Cardiac fibroblast (primary cell): ENCODE data around the gene CRK.

ENCODE experiments used
- DNase-seq, 2 donors: peaks; one replicate each; pipeline versions ENCODE4 v3.0.0 to v3.0.0-alpha.2; 2010; ENCODE audit warnings: low read depth in 2 of 2
- H3K4me3 ChIP-seq, 2 donors: replicated peaks in 1 of 2; 1 replicate in 1 of 2; 2 replicates in 1 of 2; pipeline ENCODE4 v1.5.1; 2011; ENCODE audit warnings: low read depth in 2 of 2, low read length in 2 of 2, mild to moderate bottlenecking in 2 of 2, moderate library complexity in 1 of 2
- TF ChIP-seq, protein P1 (sequence below): IDR thresholded peaks from one replicate; pipeline ENCODE4 v1.5.1; 2011; ENCODE audit warnings: low read depth, mild to moderate bottlenecking, low read length, inconsistent platforms

CRK gene

DNA sequence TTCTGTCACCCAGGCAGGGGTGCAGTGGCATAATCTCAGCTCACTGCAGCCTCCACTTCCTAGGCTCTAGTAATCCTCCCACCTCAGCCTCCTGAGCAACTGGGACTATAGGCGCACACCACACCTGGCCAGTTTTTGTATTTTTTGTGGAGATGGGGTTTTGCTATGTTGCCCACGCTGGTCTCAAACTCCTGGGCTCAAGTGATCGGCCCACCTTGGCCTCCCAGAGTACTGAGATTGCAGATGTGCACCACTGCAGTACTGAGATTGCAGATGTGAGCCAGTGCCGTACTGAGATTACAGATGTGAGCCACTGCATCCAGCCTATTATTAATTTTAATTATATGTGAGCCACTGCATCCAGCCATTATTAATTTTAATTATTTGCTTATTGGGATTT lies 13.8 kb downstream of the CRK start:
- TF ChIP-seq, protein P1, sequence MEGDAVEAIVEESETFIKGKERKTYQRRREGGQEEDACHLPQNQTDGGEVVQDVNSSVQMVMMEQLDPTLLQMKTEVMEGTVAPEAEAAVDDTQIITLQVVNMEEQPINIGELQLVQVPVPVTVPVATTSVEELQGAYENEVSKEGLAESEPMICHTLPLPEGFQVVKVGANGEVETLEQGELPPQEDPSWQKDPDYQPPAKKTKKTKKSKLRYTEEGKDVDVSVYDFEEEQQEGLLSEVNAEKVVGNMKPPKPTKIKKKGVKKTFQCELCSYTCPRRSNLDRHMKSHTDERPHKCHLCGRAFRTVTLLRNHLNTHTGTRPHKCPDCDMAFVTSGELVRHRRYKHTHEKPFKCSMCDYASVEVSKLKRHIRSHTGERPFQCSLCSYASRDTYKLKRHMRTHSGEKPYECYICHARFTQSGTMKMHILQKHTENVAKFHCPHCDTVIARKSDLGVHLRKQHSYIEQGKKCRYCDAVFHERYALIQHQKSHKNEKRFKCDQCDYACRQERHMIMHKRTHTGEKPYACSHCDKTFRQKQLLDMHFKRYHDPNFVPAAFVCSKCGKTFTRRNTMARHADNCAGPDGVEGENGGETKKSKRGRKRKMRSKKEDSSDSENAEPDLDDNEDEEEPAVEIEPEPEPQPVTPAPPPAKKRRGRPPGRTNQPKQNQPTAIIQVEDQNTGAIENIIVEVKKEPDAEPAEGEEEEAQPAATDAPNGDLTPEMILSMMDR = no peak
- no peak for DNase-seq
- no peak overlapping the region for H3K4me3 ChIP-seq

DNA sequence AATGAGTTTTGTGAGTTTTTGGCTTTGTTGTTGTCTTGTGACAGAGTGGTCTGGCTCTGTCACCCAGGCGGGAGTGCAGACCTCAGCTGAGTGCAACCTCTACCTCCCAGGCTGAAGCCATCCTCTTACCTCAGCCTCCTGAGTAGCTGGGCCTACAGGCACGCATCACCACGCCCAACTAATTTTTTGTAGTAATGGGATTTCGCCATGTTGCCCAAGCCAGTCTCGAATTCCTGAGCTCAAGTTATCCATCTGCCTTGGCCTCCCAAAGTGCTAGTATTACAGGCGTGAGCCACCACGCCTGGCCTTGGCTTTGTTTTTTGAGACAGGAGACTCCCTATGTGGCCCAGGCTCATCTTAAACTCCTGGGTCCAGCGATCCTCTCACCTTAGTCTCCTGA lies 15.1 kb downstream of the CRK start:
- no peak for DNase-seq
- TF ChIP-seq, protein P1 = no peak
- H3K4me3 ChIP-seq = no peak overlapping the region

DNA sequence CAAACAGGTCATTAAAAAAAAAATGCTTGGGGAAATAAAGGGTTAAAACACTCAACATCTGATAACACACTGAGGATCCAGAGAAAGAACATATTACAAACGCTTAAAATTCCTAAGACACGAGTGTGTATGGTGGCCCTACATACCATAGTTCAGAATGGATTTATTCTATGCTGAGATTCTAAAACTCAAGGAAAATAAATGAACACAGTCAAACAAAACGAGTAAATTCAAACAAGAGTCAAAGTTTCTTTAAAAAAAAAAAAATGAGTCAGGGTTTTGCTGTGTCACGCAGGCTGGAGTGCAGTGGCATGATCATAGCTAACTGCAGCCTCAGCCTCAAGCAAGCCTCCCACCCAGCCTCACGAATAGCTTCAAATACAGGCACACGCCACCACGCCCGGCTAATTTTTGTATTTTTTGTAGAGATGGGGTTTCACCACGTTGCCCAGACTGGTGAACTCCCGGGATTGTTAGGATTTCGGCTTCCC lies 17.4 kb downstream of the CRK start:
- TF ChIP-seq, protein P1 = no peak
- DNase-seq = peak; percentile 67 to 81
- H3K4me3 ChIP-seq = no peak overlapping the region

DNA sequence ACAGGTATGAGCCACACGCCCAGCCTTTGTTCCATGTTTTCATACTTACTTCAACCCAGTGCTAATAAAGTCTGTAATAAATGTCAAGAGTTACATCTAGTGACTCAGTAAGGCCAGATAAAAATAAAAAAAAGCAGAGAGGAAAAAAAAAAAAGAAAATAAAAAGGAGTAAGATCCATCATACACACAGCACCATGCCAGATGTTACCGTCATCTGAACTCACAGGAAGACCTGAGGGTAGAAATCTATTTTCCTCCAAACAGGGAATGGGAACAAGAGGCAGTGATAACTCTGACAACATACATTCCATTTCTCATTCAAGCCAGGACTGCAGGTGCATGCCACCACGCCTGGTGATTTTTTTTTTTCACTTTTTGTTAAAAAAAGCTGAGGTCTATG lies 20.7 kb downstream of the CRK start:
- TF ChIP-seq, protein P1 = no peak
- no peak for DNase-seq
- H3K4me3 ChIP-seq = no peak overlapping the region

DNA sequence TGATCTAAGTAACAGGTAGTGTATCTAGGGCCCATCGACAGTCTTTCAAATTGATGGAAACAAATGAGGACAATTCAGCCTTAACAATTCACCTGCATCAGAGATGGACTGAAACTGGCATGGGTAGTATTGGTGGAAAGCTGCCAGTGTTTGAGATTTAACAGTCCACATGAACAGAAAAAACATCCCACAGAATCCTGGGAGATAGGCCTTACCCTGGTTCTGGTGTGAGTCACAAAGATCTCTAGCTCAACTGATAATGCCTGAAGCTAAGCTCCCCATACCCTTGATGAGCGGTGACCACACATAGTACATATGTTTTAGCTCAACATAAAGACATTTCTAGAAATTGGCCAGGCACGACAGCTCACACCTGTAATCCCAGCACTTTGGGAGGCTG lies 21.9 kb downstream of the CRK start:
- TF ChIP-seq, protein P1 = no peak
- H3K4me3 ChIP-seq = no peak overlapping the region
- peak in 1 of 2 donors; percentile 30 for DNase-seq

DNA sequence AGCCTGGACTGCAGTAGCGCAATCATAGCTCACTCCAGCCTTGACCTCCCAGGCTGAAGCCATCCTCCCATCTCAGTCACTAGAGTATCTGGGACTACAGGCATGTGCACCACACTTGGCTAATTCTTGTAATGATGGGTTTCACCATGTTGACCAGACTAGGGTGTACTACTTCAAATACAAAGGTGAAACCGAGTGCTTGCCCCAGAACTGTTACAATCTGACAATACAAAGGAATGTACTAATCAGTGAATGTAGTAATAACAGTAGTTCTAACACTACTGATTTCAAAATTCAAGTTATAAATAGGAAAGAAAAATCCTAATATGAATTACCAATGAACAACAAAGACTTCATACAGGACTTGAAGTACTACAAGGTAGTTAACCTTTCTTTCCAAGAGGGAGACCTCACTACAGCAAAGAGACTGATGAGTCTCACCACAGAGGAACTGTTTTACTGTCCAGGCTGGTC lies 24.4 kb downstream of the CRK start:
- DNase-seq = no peak
- TF ChIP-seq, protein P1 = no peak

More for the DNA sequence above, 24.4 kb downstream of the CRK start:
- no peak overlapping the region for H3K4me3 ChIP-seq
